Measurements from ENCODE around the gene QPCTL. TPM values are rescaled to one million over a fixed set of nuclear protein-coding genes. Genes with fewer than 3 reads are reported as not detected.

The QPCTL gene
- 4.4 TPM for total RNA-seq

GRCh38 chr19:45692187-45693105, at the start of gene QPCTL:
Gene QPCTL (plus strand): TSS chr19:45692666. CDS start chr19:45692704, 38 bp downstream.

GRCh38 chr19:45667620-45668341, 24.7 kb upstream of the QPCTL start, which contains the start of gene GIPR:
Gene GIPR (plus strand): TSS chr19:45668221. CDS start chr19:45669521, 1,300 bp downstream.

GRCh38 chr19:45691516-45692186, 815 bp upstream of the QPCTL start, which contains the start of gene SNRPD2:
Gene SNRPD2 (minus strand): TSS chr19:45691953. CDS start chr19:45691888, 65 bp downstream.

GRCh38 chr19:45730368-45731288, 38.2 kb downstream of the QPCTL start, which contains the start of gene FBXO46:
Gene FBXO46 (minus strand): TSS chr19:45730896. CDS start chr19:45713495, 17,401 bp downstream.

GRCh38 chr19:45733160-45733810, 40.8 kb downstream of the QPCTL start, which contains the start of gene MEIOSIN:
Gene MEIOSIN (plus strand): TSS chr19:45733439. CDS start chr19:45735377, 1,938 bp downstream.

Small RNAs within 50 kb of the gene (small RNA-seq; reads per million reads assigned to genes)
- not detected for gene MIR642A
- gene RN7SL836P = 0.08 reads per million

Other genes with a start within 250 kb of the QPCTL start
- 4.4 TPM for gene FOSB, start 224.7 kb upstream of the QPCTL start, total RNA-seq
- gene RTN2, start 195.6 kb upstream of the QPCTL start, total RNA-seq = 59.1 TPM
- 1.2 TPM for gene PPM1N, start 194.2 kb upstream of the QPCTL start, total RNA-seq
- 15.7 TPM for gene VASP, start 185.2 kb upstream of the QPCTL start, total RNA-seq
- gene OPA3, start 107.9 kb upstream of the QPCTL start, total RNA-seq = 4.8 TPM
- 0.23 TPM for gene GPR4, start 90.5 kb upstream of the QPCTL start, total RNA-seq
- gene EML2, start 53.3 kb upstream of the QPCTL start, total RNA-seq = 42.2 TPM
- not detected for gene GIPR, start 24.4 kb upstream of the QPCTL start, total RNA-seq
- gene SNRPD2, start 713 bp upstream of the QPCTL start, total RNA-seq = 132 TPM
- 7.8 TPM for gene FBXO46, start 38.2 kb downstream of the QPCTL start, total RNA-seq
- not detected for gene MEIOSIN, start 40.8 kb downstream of the QPCTL start, total RNA-seq
- 1.8 TPM for gene SIX5, start 76.6 kb downstream of the QPCTL start, total RNA-seq
- 20.3 TPM for gene DMPK, start 89.8 kb downstream of the QPCTL start, total RNA-seq
- gene DMWD, start 100.2 kb downstream of the QPCTL start, total RNA-seq = 48.2 TPM
- gene RSPH6A, start 122.6 kb downstream of the QPCTL start, total RNA-seq = 0.23 TPM
- gene SYMPK, start 170.5 kb downstream of the QPCTL start, total RNA-seq = 19.6 TPM
- gene FOXA3, start 171.7 kb downstream of the QPCTL start, total RNA-seq = not detected
- gene IRF2BP1, start 193.5 kb downstream of the QPCTL start, total RNA-seq = 28.4 TPM
- gene MYPOP, start 209.9 kb downstream of the QPCTL start, total RNA-seq = 1.4 TPM
- gene NANOS2, start 222.1 kb downstream of the QPCTL start, total RNA-seq = not detected

Measured in diencephalon (tissue), 1 donor.